ENCODE results near the gene RIMKLA. TPM values are rescaled to one million over a fixed set of nuclear protein-coding genes. Genes with fewer than 3 reads are reported as not detected.

The RIMKLA gene, protein sequence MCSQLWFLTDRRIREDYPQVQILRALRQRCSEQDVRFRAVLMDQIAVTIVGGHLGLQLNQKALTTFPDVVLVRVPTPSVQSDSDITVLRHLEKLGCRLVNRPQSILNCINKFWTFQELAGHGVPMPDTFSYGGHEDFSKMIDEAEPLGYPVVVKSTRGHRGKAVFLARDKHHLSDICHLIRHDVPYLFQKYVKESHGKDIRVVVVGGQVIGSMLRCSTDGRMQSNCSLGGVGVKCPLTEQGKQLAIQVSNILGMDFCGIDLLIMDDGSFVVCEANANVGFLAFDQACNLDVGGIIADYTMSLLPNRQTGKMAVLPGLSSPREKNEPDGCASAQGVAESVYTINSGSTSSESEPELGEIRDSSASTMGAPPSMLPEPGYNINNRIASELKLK
- total RNA-seq (2022) (not detected in 2 replicates), Bru-seq, nascent RNA (percentile 3 among the genes with signal in this experiment), BruChase-seq, experiment 1, labeled RNA remaining after a 6-hour chase (not detected), BruChase-seq, experiment 2, labeled RNA remaining after a 2-hour chase (percentile 5 among the genes with signal in this experiment)
- long read RNA-seq, result 0 reads

DNA sequence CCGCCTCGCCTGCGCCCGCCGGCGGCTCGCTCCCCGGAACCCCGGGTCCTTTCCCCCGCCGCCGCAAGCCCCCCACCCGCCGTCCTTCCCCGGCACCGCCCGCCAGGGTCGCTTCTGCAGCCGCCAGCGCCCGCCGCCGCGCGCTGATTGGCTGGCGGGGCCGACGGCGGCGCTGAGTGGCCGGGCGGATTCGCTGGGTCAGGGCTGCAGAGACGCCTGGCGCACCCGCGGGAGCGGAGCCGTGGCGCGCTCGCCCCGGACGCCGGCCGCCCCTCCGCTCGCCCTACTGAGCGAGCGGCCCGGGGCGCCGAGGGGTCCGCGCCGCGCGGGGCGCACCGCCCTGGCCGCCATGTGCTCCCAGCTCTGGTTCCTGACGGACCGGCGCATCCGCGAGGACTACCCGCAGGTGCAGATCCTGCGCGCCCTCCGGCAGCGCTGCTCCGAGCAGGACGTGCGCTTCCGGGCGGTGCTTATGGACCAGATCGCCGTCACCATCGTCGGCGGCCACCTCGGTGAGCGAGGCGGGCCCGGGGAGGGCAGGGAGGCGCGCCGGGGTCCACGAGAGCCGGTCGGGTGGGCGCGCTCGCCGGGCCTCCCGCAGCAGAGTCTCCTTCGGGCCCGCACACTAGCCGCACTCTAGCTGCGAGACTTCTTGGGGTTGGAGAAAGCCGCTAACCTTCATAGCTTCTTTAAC, at the start of gene RIMKLA:
TSS of gene RIMKLA (plus strand) at position 207 of the 694 bp plus-strand sequence. CDS start at position 350, 143 bp downstream.
- no TSS peak for BruUV-seq (replicated peaks)
- TF ChIP-seq, protein P1, sequence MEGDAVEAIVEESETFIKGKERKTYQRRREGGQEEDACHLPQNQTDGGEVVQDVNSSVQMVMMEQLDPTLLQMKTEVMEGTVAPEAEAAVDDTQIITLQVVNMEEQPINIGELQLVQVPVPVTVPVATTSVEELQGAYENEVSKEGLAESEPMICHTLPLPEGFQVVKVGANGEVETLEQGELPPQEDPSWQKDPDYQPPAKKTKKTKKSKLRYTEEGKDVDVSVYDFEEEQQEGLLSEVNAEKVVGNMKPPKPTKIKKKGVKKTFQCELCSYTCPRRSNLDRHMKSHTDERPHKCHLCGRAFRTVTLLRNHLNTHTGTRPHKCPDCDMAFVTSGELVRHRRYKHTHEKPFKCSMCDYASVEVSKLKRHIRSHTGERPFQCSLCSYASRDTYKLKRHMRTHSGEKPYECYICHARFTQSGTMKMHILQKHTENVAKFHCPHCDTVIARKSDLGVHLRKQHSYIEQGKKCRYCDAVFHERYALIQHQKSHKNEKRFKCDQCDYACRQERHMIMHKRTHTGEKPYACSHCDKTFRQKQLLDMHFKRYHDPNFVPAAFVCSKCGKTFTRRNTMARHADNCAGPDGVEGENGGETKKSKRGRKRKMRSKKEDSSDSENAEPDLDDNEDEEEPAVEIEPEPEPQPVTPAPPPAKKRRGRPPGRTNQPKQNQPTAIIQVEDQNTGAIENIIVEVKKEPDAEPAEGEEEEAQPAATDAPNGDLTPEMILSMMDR (IDR thresholded peaks at IDR 0.05; ENCODE audit: unreplicated experiment), result no peak
- no peaks in the 10 kb centered on the region for H3K9me3 Mint-ChIP-seq (ENCODE audit: unreplicated experiment)
- ChIA-PET POLR2A (no interaction called here), CTCF (no interaction called here)
- no peak for DNase-seq (ENCODE audit: unreplicated experiment)
- intact Hi-C loops (cut with micrococcal nuclease), result no loop called here
- no peaks in the 10 kb centered on the region for H3K4me1 Mint-ChIP-seq (ENCODE audit: insufficient read depth, unreplicated experiment)
- peaks cover 39% of the 10 kb centered on the region for H3K27me3 Mint-ChIP-seq (ENCODE audit: insufficient read depth, unreplicated experiment)
- no peak within 1 kb of the TSS for H3K27ac Mint-ChIP-seq (ENCODE audit: low read depth, unreplicated experiment)
- no peaks in the 10 kb centered on the region for H3K36me3 Mint-ChIP-seq (ENCODE audit: insufficient read depth, unreplicated experiment)
- peak within 1 kb of the TSS; percentile 52 for H3K4me3 Mint-ChIP-seq (ENCODE audit: unreplicated experiment)

DNA sequence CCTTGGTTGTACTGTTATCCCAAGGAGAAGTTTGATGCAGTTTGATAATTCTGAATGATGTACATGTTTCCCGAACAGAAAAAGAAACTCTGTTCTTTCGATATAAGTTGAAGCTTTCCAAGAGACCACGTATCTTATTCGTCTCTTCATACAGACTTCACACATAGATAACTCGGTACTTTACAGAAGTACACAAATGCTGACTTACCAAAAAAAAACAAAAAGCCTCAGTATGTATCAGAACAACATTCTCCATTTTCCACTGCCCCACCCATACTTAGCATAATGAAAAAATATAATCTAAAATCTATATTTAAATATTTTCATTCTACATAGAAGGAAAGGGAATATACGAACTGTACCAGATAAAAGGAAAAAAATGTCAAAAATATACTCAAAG, 47.7 kb upstream of the RIMKLA start:
- intact Hi-C loops (cut with micrococcal nuclease), result no loop called here
- Mint-ChIP-seq H3K27me3 (ENCODE audit: insufficient read depth, unreplicated experiment) (no peaks in the 10 kb centered on the region), H3K9me3 (ENCODE audit: unreplicated experiment) (no peaks in the 10 kb centered on the region), H3K4me1 (ENCODE audit: insufficient read depth, unreplicated experiment) (peaks cover 35% of the 10 kb centered on the region), H3K4me3 (ENCODE audit: unreplicated experiment) (peak overlapping the region; percentile 79), H3K27ac (ENCODE audit: low read depth, unreplicated experiment) (peak overlapping the region; percentile 92), H3K36me3 (ENCODE audit: insufficient read depth, unreplicated experiment) (no peaks in the 10 kb centered on the region)
- TF ChIP-seq, protein P1 (IDR thresholded peaks at IDR 0.05; ENCODE audit: unreplicated experiment), result no peak
- no TSS peak for BruUV-seq (replicated peaks)
- POLR2A ChIA-PET, result interaction anchor here (0.9 to 2.8 kb wide), 9 partner anchors 12 to 434 kb away, joined by 3 to 15 read pairs (median 5); partner anchors contain the start of genes C1orf50 and P3H1
- CTCF ChIA-PET, result interaction anchor here (0.7 to 3.6 kb wide), 4 partner anchors 9 to 175 kb away, joined by 3 to 39 read pairs (median 6); no protein-coding TSS in a partner anchor
- no peak for DNase-seq (ENCODE audit: unreplicated experiment)

DNA sequence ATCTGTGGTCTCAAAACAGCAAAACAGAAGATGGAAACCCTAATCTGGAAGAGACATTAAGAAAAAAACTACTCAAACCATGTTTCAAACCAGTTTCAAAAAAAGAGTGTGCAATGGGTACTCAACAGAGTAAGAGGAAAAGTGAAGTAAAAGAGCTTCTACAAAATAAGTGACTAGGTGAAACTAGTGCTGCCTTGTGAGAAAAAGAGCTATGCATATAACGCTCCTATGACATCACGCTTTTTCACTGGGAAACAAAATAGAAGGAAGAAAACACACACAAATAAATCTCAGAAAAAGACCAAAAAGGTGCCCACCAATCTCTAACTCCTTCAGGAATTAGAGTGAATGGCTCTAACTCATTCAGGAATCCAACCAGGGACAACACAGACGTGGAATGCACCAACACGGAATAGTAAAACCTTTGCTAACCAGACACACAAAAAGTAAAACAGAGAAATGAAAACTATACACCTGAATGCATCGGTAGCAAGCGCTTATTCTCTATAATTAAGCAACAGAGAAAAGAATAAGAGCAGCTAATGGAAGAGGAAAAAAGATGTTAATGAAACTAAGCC, 46.8 kb upstream of the RIMKLA start:
- peak; percentile 11 for DNase-seq (ENCODE audit: unreplicated experiment)
- TSS peak; percentile 32 for BruUV-seq (replicated peaks)
- intact Hi-C loops (cut with micrococcal nuclease), result loop anchor here (1.0 to 2.0 kb wide), 2 partner anchors 129 to 156 kb away; partner anchors contain the start of gene CCDC30

More for the DNA sequence above, 46.8 kb upstream of the RIMKLA start:
- Mint-ChIP-seq H3K9me3 (ENCODE audit: unreplicated experiment) (no peaks in the 10 kb centered on the region), H3K27me3 (ENCODE audit: insufficient read depth, unreplicated experiment) (no peaks in the 10 kb centered on the region), H3K4me3 (ENCODE audit: unreplicated experiment) (peak overlapping the region; percentile 79), H3K36me3 (ENCODE audit: insufficient read depth, unreplicated experiment) (no peaks in the 10 kb centered on the region), H3K4me1 (ENCODE audit: insufficient read depth, unreplicated experiment) (peaks cover 35% of the 10 kb centered on the region), H3K27ac (ENCODE audit: low read depth, unreplicated experiment) (peak overlapping the region; percentile 92)
- POLR2A ChIA-PET, result interaction anchor here (0.6 to 2.8 kb wide), 18 partner anchors 9 to 433 kb away, joined by 3 to 23 read pairs (median 4); partner anchors contain the start of genes C1orf50, CCDC30, P3H1 and PPCS
- TF ChIP-seq, protein P1 (IDR thresholded peaks at IDR 0.05; ENCODE audit: unreplicated experiment), result no peak
- CTCF ChIA-PET, result interaction anchor here (0.6 to 3.6 kb wide), 5 partner anchors 8 to 178 kb away, joined by 3 to 39 read pairs (median 6); no protein-coding TSS in a partner anchor
